Epithelial cell of prostate (primary cell): Measurements from ENCODE around the gene TASP1.
A peak's percentile ranks its signal among the peaks of the same experiment; 100 is the strongest.
"Not testable (repeated sequence)": the region's sequence is repeated elsewhere in the genome, so short reads cannot be mapped to it uniquely, and the experiment has no call there.

Source experiments
- DNase-seq: peaks from one replicate; pipeline ENCODE4 v3.0.0-alpha.2; 2011; ENCODE audit warnings: low read depth, low spot score
- H3K27ac ChIP-seq: fragments of 450-650 bp; 2 replicates; pipeline ENCODE4 v1.5.1; 2017; ENCODE audit warnings: mild to moderate bottlenecking

TASP1 gene

GRCh38 chr20:13358936-13359335, 279.8 kb downstream of the TASP1 start:
- H3K27ac ChIP-seq, DNase-seq: not testable (repeated sequence)

DNA sequence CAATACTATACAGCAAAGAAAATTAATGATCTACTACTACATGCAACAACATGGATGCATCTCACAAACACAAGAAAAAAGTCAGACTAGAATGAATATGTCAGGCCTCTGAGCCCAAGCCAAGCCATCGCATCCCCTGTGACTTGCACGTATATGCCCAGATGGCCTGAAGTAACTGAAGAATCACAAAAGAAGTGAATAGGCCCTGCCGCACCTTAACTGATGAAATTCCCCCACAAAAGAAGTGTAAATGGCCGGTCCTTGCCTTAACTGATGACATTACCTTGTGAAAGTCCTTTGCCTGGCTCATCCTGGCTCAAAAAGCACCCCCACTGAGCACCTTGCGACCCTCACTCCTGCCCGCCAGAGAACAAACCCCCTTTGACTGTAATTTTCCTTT, 280.9 kb downstream of the TASP1 start:
- DNase-seq, H3K27ac ChIP-seq: not testable (repeated sequence)

DNA sequence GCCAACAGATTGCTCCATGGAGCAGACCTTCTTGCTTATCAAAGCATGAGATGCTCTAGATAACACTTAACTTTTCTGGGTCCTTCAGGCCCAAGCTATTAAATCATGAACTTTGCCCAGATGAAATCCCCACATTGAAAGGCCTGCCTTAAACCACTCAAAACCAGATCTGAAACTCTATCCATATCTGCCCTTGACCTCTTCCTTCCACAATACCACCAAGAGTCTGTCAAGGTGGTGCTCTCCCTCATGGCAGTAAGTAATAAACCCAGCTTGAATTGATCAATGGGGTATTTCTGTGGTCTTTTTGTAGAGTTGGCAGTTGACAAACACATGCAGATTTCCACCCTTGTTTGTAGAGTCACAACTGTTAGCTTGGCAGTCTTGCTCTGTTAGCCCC, 282.1 kb downstream of the TASP1 start:
- DNase-seq = no peak
- H3K27ac ChIP-seq = no peak overlapping the region

DNA sequence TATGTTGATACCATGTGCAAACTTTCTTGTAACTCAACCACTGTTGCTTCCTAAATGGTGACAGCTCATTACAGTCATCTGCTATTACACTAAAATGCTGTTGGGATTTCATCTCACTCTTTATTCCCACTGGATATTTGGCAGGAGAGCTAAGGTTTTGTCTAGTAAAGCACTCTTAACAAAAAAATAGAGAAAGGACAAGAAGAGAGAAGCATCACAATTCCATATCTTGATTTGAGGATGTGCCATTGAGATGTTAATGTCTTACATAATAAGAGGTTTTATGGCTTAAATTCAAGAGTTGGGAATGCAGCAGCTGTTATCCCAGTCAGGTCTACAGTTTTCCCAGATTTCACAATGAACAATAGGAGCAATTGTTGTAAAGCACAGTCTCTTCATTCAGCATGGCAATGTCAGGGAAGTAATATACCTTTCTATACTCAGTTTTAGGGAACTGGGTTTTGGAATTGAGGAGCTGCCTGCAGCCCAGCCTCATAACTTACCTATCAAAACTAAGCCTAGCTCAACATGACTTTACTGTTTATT, 282.7 kb downstream of the TASP1 start:
- H3K27ac ChIP-seq = no peak overlapping the region
- DNase-seq = no peak

GRCh38 chr20:13355411-13355810, 283.3 kb downstream of the TASP1 start:
- H3K27ac ChIP-seq = no peak overlapping the region
- DNase-seq = no peak

DNA sequence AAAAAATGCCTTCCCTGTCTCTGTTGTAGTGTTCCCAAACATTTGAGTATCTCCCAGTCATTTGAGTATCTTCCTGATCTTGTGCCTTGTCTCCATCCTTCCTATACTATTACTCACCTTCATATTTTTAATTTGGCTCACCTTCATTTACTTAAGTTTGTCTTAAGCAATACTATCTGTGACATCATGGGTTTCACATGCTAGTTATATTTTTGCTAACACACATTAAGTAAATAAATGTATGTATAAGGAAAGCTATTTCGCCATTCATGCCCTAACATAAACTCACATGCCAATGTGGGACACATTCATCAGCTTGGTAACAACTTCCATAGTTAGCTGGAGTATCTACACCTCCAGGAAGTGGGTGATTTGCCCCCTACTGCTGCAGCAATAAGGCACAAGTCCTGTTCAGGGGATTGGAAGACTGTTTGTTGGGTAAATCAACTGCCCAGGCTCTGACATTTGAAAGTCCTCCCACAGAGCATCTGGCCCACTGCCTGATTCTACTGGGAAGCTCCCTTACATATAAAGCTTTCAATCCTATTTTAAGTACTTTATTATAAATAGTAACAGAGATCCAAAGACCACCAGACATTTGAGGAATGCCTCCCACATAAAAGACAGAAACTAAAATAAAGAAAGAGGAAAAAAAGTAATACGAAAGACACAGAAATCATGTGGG, 285.3 kb downstream of the TASP1 start:
- H3K27ac ChIP-seq = peak overlapping the region; percentile 17
- peak; percentile 74 for DNase-seq

GRCh38 chr20:13349235-13349604, 289.5 kb downstream of the TASP1 start:
- H3K27ac ChIP-seq = no peak overlapping the region
- no peak for DNase-seq

GRCh38 chr20:13348311-13349234, 290.2 kb downstream of the TASP1 start:
- DNase-seq = no peak
- H3K27ac ChIP-seq = no peak overlapping the region

DNA sequence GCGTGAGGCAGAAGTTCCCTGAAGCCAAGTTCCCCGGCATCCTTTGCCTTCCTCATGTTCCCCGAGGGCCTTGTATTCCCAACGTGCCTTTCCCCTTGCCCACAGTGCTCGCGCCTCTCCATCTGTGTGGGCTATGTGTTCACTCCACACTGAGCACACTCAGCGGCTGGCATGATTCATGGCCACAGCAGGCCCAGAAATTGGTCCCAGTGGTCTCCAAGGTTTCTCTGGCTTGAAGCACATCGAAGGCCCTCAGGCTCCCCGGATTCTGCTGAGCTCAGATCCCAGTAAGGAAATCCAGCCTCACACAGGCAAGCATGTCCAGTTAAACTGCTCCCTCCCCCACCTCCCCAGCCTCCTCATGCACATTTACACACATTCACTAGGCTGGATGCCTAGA, 294.1 kb downstream of the TASP1 start:
- no peak overlapping the region for H3K27ac ChIP-seq
- no peak for DNase-seq

DNA sequence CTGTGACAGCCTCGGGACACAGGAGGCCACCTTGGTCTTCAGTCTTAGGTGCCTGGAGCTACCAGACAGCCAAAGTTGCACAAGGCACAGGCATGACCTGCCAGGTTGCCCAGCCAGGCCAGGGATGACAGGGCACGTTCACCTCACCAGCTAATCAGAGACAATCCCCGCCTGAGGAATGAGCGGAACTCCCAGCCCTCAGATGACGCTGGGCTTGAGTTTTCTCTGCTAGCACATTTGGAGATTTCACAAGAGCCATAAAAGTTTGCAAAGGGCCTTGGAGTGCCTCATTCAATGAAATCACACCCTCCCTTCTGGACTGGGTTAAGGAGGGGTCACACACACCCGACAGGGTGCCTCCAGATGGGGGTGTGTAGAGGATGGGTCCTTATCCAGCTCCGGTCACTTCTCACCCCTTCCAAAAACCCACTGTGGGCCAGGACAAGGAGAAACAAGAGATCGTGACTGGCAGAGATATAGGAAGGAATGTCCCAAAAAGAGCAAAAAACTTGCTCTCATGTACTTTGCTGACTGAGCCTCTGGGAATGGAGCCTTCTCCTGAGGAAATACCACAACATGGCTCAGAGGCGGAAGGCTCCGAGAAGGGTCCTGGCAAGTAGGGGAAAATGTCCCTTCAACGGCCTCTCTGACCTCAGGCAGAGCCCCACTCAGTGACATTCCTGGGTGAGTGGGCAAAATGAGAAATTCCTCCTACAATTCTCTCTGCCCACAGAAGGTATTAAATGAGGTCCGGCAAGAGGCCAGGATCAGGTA, 296.1 kb downstream of the TASP1 start:
- DNase-seq = no peak
- H3K27ac ChIP-seq = no peak overlapping the region

DNA sequence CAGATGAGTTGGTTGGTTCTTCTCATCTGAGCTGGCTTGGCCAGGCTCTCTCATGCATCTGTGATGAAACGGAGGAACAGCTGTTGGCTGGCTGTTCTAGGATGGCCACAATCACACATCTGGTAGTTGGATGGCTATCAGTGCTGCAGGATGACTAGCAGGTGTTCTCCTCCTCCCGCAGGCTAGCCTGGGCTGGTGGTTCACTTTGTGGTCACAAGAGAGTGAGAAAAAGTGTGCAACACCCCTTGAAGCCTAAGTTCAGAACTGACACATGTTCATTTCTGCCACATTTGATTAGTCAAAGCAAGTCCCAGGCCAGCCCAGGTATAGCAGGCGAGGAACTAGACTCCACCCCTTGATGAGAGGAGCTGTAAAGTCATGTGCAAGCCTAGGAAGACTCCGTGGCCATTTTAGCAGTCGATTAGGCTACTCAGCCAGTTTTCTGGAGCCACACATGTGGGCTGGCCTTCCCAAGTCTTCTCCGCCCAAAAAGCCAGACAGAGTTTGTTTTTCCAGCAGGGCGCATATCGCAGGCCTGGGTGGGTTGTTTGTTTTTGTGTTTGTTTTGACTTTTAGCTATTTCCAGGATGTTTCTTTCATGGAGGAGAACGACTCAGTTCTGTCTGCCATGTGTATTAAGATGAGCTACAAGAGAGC, 296.9 kb downstream of the TASP1 start:
- H3K27ac ChIP-seq = no peak overlapping the region

DNA sequence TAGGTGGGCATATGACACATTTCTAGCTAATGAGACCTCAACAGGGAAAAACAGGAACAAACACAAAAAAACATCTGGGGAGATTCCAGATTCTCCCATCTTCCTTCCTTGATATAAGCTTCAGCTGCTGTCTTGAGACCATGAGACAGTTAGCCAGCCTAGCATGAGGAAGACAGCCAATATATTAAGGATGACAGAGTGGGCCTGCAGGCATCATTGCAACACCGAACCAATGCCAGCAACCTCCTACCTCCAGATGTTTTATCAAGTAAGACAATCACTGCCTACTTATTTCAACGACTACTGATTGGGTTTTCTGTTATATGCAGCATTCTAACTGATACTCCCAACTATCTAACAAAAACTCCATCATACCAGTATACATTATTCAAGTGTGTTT, 298.6 kb downstream of the TASP1 start:
- DNase-seq = no peak

More for the DNA sequence above, 296.9 kb downstream of the TASP1 start:
- no peak for DNase-seq

More for the DNA sequence above, 298.6 kb downstream of the TASP1 start:
- H3K27ac ChIP-seq = no peak overlapping the region
